ENCODE data around the gene NUBP2.

- TF ChIP-seq CTCF (conservative IDR thresholded peaks at IDR 0.05; ENCODE audit: low read depth, low read length) (no peak), EZH2 (IDR thresholded peaks at IDR 0.05; ENCODE audit: low read length, unreplicated experiment) (no peak), EZH2phosphoT487 (IDR thresholded peaks at IDR 0.05; ENCODE audit: borderline replicate concordance, low read length) (no peak)
Measured at GRCh38 chr16:1816396-1817275, 33.9 kb downstream of the NUBP2 start.

All from PC-3 (cell line).